ENCODE results near the gene FKBP1A.

GRCh38 chr20:1390581-1391403, 2.1 kb downstream of the FKBP1A start:
- TF ChIP-seq CTCF (IDR thresholded peaks at IDR 0.05) (no peak), POLR2A (IDR thresholded peaks at IDR 0.05) (no peak)

Measured in prostate gland (tissue), 2 donors.